ENCODE data around the gene TC2N. TPM values are rescaled to one million over a fixed set of nuclear protein-coding genes. Genes with fewer than 3 reads are reported as not detected.

The TC2N gene
- total and polyA plus RNA-seq, 2 donors (not counting 3 experiments of a cell fraction or from before 2014, with no cell fraction given), result 0.40 TPM; not detected in 1

DNA sequence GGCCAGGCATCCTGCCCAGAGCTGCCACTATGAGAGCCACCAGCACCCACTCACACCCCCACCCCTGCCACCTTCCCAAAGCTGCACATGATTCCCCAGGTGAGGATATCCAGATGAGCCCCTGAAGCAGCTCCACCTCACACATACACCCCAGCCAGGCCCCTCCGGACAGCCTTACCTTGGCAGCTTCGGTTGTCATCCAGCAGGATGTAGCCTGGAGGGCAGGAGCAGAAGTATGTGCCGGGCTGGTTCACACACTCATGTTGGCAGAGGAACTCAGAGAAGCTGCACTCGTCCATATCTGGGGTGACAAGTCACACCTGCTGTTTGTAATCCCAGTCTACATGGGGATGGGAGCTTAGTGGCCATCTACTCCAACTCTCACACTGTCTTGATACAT is 15.4 kb upstream of the TC2N start:
- H3K79me2 ChIP-seq (ENCODE audit: control insufficient read depth, insufficient read depth, low read length), result no peaks in the 10 kb centered on the region
- no peaks in the 10 kb centered on the region for H3K27me3 ChIP-seq (ENCODE audit: control insufficient read depth in 2 of 2, insufficient read depth in 2 of 2, low read length in 2 of 2)
- DNase-seq (ENCODE audit: low read depth, low spot score) (no peak), FAIRE-seq (no peak)
- no peaks in the 10 kb centered on the region for H3K4me1 ChIP-seq (ENCODE audit: control insufficient read depth, extremely low read depth, insufficient read depth, low read length)
- H3K36me3 ChIP-seq (ENCODE audit: control insufficient read depth in 2 of 2, extremely low read depth in 1 of 2, insufficient read depth in 2 of 2, low read length in 2 of 2), result no peaks in the 10 kb centered on the region
- H3K9ac ChIP-seq (replicated peaks; ENCODE audit: extremely low read depth, insufficient read depth, low read length), result no peak overlapping the region
- H2AFZ ChIP-seq (ENCODE audit: low read depth, low read length), result no peak overlapping the region
- no TSS peak for BruUV-seq (replicated peaks)
- dilution Hi-C loops (cut with MboI; ENCODE audit: extremely low pct_ligation_motif_present, low sequenced_read_pairs), result no loop called here
- H3K9me1 ChIP-seq (replicated peaks; ENCODE audit: control insufficient read depth, extremely low read depth, insufficient read depth, low read length), result no peaks in the 10 kb centered on the region
- POLR2A ChIA-PET, result no interaction called here
- CTCF ChIA-PET, result interaction anchor here (1.0 kb wide), 1 partner anchor 9 kb away, joined by 4 read pairs; no protein-coding TSS in a partner anchor
- H3K4me2 ChIP-seq (ENCODE audit: insufficient read depth, low read length), result no peak overlapping the region
- TF ChIP-seq POLR2A (IDR thresholded peaks at IDR 0.05; ENCODE audit: low read depth, low read length) (no peak), MYC (IDR thresholded peaks at IDR 0.05; ENCODE audit: low read depth, low read length) (no peak), FOS (IDR thresholded peaks at IDR 0.05; ENCODE audit: borderline replicate concordance, insufficient read depth, low read length) (no peak)
- H3K4me3 ChIP-seq (replicated peaks in 1 of 3; ENCODE audit: insufficient read depth in 1 of 3, low read depth in 1 of 3, low read length in 3 of 3), result no peak overlapping the region
- H3K9me3 ChIP-seq (replicated peaks; ENCODE audit: control insufficient read depth, insufficient read depth, low read length), result no peaks in the 10 kb centered on the region
- no peaks in the 10 kb centered on the region for H4K20me1 ChIP-seq (replicated peaks; ENCODE audit: control insufficient read depth, extremely low read depth, insufficient read depth, low read length)
- intact Hi-C loops (cut with micrococcal nuclease), result no loop called here
- no peak overlapping the region for H3K27ac ChIP-seq (ENCODE audit: insufficient read depth, low read depth, low read length)

DNA sequence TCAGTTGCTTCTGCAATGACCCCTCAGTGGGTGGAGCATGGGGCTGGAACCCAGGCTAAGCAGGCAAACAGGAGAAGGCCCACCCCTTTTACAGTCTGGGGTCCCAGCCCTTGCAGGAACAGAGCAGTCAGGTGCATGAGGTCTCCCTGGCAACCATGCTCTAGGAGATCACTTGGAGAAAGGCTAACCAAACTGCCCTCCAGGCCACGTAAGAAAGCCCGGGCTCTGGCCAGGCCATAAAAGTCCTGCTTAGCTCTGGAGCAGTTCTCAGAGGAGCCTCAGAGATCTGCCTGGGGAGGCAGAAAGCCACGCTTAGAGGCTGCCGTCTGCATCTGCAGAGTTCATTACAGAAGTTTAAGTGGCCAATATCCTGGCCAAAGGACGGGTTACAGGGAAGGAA is 15.0 kb upstream of the TC2N start:
- Histone ChIP-seq H3K4me3 (replicated peaks in 1 of 3; ENCODE audit: insufficient read depth in 1 of 3, low read depth in 1 of 3, low read length in 3 of 3) (no peak overlapping the region), H3K4me2 (ENCODE audit: insufficient read depth, low read length) (no peak overlapping the region), H3K27ac (ENCODE audit: insufficient read depth, low read depth, low read length) (no peak overlapping the region), H3K9me3 (replicated peaks; ENCODE audit: control insufficient read depth, insufficient read depth, low read length) (no peaks in the 10 kb centered on the region), H2AFZ (ENCODE audit: low read depth, low read length) (no peak overlapping the region), H3K4me1 (ENCODE audit: control insufficient read depth, extremely low read depth, insufficient read depth, low read length) (no peaks in the 10 kb centered on the region), H4K20me1 (replicated peaks; ENCODE audit: control insufficient read depth, extremely low read depth, insufficient read depth, low read length) (no peaks in the 10 kb centered on the region), H3K9ac (replicated peaks; ENCODE audit: extremely low read depth, insufficient read depth, low read length) (no peak overlapping the region), H3K36me3 (ENCODE audit: control insufficient read depth in 2 of 2, extremely low read depth in 1 of 2, insufficient read depth in 2 of 2, low read length in 2 of 2) (no peaks in the 10 kb centered on the region), H3K27me3 (ENCODE audit: control insufficient read depth in 2 of 2, insufficient read depth in 2 of 2, low read length in 2 of 2) (no peaks in the 10 kb centered on the region), H3K79me2 (ENCODE audit: control insufficient read depth, insufficient read depth, low read length) (no peaks in the 10 kb centered on the region), H3K9me1 (replicated peaks; ENCODE audit: control insufficient read depth, extremely low read depth, insufficient read depth, low read length) (no peaks in the 10 kb centered on the region)
- no peak for TF ChIP-seq MYC (IDR thresholded peaks at IDR 0.05; ENCODE audit: low read depth, low read length)
- TF ChIP-seq FOS (IDR thresholded peaks at IDR 0.05; ENCODE audit: borderline replicate concordance, insufficient read depth, low read length), result no peak
- no peak for TF ChIP-seq JUN (IDR thresholded peaks at IDR 0.05; ENCODE audit: borderline replicate concordance, insufficient read depth, insufficient read length, low read depth)
- TF ChIP-seq POLR2A (IDR thresholded peaks at IDR 0.05; ENCODE audit: low read depth, low read length), result no peak
- ChIA-PET POLR2A (no interaction called here), CTCF (interaction anchor here (1.0 kb wide), 1 partner anchor 9 kb away, joined by 4 read pairs; no protein-coding TSS in a partner anchor)
- BruUV-seq (replicated peaks), result no TSS peak
- FAIRE-seq, result no peak
- dilution Hi-C loops (cut with MboI; ENCODE audit: extremely low pct_ligation_motif_present, low sequenced_read_pairs), result no loop called here
- intact Hi-C loops (cut with micrococcal nuclease), result no loop called here
- DNase-seq (ENCODE audit: low read depth, low spot score), result no peak

Measured in endothelial cell of umbilical vein (primary cell).